Hypothalamus (tissue), 51 donors: ENCODE results near the gene MRGPRE.
"Not testable (repeated sequence)": the region's sequence is repeated elsewhere in the genome, so short reads cannot be mapped to it uniquely, and the experiment has no call there.

Experiments
- DNase-seq, 51 donors: peaks; one replicate each; lab custom pipeline; 2025; lab: John Stamatoyannopoulos, UW

MRGPRE gene

GRCh38 chr11:3231851-3232744 is at the start of gene MRGPRE:
MRGPRE (minus strand) TSS chr11:3232417; CDS start chr11:3228799, 3,618 bp downstream.
- peak in 6 of 51 donors; percentile 13 to 37 (median 36) for DNase-seq

DNA sequence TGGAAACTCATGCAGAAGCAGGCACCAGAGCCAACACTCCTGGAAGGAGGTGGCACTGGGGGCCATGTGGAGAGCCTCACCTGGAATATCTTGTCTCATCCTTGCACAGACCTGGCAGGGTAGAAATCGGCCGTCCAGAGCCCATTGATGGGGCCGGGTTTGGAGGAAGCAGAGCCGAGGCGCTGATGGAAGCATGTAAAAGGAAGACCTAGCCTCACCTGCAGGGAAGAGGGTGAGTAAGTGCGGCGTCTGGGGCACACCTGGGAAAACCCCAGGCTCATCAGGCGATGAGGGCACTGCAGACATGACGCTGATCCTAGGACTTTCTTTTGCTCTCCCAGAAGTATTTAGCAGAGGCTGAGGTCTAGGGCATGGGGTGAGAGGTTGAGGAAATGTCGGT is 48.9 kb upstream of the MRGPRE start:
- DNase-seq, result not testable (repeated sequence)

DNA sequence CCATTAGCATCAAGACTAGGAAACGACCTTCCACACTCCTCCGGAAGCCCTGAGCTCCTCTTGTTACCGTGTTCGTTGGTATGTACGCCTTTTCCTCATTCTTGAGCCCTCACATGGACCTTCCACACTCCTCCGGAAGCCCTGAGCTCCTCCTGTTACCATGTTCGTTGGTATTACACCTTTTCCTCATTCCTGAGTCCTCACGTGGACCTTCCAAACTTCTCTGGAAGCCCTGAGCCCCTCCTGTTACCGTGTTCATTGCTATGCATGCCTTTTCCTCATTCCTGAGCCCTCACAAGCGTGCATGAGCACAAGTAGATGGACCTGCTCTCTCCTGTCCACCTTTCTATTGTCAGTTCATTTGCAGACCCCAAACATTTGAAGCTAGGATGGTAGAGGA is 48.4 kb upstream of the MRGPRE start:
- not testable (repeated sequence) for DNase-seq

DNA sequence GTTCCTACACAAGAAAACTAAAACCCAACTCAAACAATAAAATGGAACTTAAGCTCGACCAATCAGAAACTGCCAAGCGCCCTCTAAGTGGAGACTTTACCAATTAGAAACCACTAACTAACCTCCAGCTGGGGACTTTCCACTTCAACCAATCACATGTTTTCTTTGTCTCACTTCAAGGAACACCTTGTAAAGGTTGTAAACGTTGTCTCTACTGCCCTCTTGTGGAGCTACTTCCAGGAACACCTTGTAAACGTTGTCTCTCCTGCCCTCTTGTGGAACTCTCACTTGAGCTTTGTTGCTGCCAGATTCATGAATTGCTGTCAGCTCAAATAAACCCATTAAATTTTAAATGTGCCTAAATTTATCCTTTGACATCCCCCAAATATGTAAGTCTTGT is 46.7 kb upstream of the MRGPRE start:
- DNase-seq, result not testable (repeated sequence)

DNA sequence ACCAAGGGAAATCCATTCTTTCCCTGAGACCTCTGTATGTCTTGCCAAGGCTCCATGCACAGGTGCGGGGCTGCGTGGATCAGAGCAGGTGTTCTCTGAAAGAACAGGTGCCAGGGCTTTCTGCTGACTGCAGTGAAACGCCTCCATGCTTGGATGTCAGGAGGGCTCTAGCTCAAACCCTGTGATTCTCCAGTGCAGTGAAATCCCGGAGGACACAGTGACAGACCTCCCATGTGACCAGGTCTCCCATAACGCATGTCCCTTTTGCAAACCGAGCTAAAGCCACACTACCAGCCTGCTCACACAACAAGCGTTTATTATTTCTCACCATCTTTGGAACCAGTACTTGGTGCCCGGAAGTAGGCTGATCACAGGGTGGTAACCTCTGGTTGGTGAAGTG is 41.4 kb upstream of the MRGPRE start:
- not testable (repeated sequence) for DNase-seq

GRCh38 chr11:3262548-3262947 is 30.3 kb upstream of the MRGPRE start:
- DNase-seq, result not testable (repeated sequence)

DNA sequence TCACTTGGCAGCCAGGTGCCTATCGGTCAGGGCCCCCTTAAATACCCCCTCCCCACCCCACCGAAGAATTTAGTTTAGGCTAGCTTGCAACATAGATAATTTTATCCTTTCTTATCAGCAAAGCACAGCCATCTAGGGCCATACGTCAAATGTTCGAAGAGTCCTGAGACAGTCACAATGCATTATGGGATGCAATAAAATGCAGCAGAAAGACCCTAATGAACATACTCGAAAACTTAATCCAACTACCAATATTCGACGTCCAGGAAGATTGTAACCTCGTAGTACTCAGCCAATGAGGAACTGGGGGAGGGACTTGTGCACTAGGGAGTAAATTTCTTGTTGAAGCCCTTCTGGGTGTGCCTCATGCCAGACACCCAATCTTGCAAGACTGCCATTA is 29.6 kb upstream of the MRGPRE start:
- not testable (repeated sequence) for DNase-seq

DNA sequence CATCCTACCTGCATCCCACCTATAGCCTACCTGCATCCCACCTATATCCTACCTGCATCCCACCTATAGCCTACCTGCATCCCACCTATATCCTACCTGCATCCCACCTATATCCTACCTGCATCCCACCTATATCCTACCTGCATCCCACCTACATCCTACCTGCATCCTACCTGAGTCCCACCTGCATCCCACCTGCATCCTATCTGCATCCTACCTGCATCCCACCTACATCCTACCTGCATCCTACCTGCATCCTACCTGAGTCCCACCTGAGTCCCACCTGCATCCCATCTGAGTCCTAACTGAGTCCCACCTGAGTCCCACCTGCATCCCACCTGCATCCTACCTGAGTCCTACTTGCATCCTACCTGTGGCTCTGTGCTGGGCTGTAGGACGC is 25.3 kb upstream of the MRGPRE start:
- DNase-seq, result not testable (repeated sequence)

DNA sequence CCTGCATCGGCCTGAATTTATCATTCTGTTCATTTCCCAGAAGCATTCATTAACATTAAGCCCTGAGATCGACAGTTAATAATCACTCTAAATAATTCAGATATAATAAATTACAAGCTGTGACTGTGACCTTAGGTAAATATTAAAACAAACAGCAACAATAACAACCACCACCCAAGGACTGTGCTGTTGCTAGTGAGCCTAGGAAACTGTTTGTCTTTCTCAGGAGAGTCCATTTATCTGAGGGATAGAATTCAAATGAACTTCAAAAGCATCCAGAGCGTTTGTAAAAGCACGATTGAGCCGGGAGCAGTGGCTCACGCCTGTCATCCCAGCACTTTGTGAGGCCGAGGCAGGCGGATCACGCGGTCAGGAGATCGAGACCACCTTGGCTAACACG is 23.0 kb upstream of the MRGPRE start:
- not testable (repeated sequence) for DNase-seq

GRCh38 chr11:3254773-3255172 is 22.6 kb upstream of the MRGPRE start:
- not testable (repeated sequence) for DNase-seq

- no peak for DNase-seq
Measured at GRCh38 chr11:3245071-3245470, 12.9 kb upstream of the MRGPRE start.

- DNase-seq, result no peak
Measured at GRCh38 chr11:3243880-3244279, 11.7 kb upstream of the MRGPRE start.

DNA sequence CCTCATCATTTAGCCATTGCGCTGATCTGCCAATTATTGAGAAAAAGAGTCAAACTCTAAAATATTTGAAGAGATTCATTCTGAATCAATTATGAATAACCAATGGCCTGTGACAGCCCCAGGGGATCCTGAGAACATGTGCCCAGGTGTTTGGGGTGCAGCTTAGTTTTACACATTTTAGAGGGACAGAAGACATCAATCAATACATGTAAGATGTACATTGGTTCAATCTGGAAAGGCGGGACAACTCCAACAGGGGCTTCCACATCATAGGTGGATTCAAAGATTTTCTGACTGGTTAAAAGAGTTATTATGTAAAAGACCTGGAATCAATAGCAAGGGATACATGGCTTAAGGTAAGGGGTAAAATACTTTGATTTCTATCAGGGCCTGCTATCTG is 4.9 kb upstream of the MRGPRE start:
- DNase-seq, result no peak

DNA sequence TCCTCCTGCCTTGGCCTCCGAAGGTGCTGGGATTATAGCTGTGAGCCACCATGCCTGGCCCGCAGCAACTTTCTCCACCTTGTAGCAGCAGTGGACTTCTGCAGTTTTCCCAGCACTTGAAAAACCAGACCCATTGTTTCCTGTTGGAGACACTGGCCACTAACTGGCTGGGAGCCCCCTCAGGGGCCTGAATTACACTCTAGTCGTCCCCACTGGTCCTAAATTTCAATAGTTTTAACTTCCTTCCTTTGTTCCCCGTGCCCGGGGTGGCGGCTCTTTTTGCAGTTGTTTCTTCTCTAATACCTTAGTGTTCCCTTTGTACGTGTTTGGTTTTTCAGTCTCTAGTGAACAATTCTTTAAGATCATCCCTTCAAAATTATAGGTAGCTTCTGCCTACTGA is 2.6 kb upstream of the MRGPRE start:
- no peak for DNase-seq

DNA sequence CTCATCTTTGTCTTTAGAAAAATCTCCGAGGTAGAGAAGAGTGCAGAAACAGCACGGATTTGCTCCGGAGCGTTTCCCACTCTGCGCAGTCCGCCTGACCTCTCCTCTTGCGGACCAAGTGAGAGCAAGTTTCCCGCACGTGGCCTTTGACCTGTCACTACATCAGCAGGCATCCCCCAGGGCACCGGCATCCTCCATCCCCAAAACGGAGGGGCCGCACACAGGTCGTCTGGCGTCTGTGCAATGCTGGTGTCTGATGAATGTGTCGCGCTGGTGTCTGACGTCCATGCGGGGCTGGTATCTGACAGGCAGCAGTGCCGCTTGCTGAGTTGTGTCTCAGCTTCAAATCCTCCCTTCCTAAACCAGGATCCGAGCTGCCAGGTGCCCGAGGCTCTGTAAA is 739 bp upstream of the MRGPRE start:
- no peak for DNase-seq

GRCh38 chr11:3231550-3231850 is 717 bp downstream of the MRGPRE start:
- DNase-seq, result no peak

GRCh38 chr11:3230636-3231549 is 1.3 kb downstream of the MRGPRE start:
- no peak for DNase-seq

DNA sequence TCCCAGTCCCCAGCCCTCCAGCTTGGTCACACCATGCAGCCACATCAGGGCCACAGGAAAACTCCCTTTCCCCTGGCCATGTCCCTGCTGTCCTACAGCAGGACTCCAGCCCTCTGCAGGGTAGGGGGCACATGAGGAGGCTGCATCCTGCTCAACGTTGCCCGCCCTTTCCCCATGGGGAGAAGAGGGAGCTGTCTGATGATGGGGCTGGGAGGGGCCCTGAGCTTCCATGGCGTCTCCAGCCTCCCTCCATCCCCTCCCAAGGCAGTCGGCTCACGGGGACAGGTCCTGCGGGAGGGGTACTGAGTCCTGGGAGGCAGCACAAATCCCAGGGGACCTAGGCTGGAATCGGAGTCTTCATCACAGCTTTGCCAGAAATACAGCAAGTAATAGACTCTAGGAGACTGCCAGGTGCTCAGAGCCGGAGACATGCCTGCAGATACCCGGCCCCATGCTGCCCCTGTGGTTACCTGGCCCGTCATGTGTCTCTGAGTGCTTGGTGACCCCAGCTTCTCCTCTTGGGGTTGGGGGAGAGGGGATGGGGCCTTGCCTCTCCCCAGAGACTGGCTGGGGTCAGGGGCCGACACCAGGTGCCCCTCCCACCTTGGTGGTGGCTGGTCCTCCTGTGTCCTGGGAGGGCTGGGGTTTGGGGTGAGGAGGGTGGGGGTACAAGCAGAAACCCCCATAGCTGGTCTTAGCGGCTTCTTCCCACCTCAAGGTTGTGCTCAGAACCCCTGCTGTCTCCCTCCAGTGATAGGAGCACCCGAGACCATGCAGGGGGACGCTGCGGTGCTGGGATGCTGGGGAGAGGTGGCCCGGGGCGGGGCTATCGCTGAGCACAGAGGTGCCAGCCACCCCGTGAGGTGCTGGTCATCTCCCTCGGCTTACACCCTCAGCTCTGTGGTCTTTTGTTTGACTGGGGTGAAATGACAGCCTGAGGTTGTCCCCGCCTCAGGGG is 2.3 kb downstream of the MRGPRE start:
- DNase-seq, result no peak

- no peak for DNase-seq
Measured at GRCh38 chr11:3228445-3228829, 3.8 kb downstream of the MRGPRE start.
